Left ventricle myocardium inferior (tissue), 1 donor: Measurements from ENCODE around the gene CDH20. TPM values are rescaled to one million over a fixed set of nuclear protein-coding genes. Genes with fewer than 3 reads are reported as not detected.

Experiments used
- DNase-seq: peaks from one replicate; pipeline ENCODE4 v3.0.0-alpha.2; 2020
- H3K27ac ChIP-seq: fragments of 200-600 bp; replicated peaks from 2 replicates; pipeline ENCODE4 v1.8.0; 2021
- H3K27me3 ChIP-seq: fragments of 200-600 bp; 2 replicates; pipeline ENCODE4 v1.8.0; 2021; ENCODE audit warnings: low read depth
- H3K36me3 ChIP-seq: fragments of 200-600 bp; 2 replicates; pipeline ENCODE4 v1.8.0; 2021
- H3K4me1 ChIP-seq: fragments of 200-600 bp; 2 replicates; pipeline ENCODE4 v1.8.0; 2021
- H3K4me3 ChIP-seq: fragments of 200-600 bp; 2 replicates; pipeline ENCODE4 v1.8.0; 2021; ENCODE audit warnings: mild to moderate bottlenecking, moderate library complexity
- H3K9me3 ChIP-seq: fragments of 200-600 bp; replicated peaks from 2 replicates; pipeline ENCODE4 v1.8.0; 2021
- intact Hi-C: fragments of 100-400 bp; cut with micrococcal nuclease; formaldehyde crosslinking; loops from one replicate; pipeline ENCODE4 v1.11.0; 2022
- total RNA-seq: library from RNA; stranded (reverse); fragmentation: NEBNext Ultra II Directional; extraction: Animal tissue kit (Norgen Biotek cat#: 25700); gene quantifications from one replicate; pipeline ENCODE4 v1.2.1, GENCODE V29; 2021
- TF ChIP-seq, protein P1 (sequence below): fragments of 200-600 bp; IDR thresholded peaks from 2 replicates; pipeline ENCODE4 v1.8.0; 2021; ENCODE audit warnings: antibody characterized with exemption, mild to moderate bottlenecking, borderline replicate concordance
- donor health status: DM: no; HTN: yes; CAD: no; lungs with severe emphysema.

CDH20 gene
- total RNA-seq, 1 donor from 2014 or later: not detected

GRCh38 chr18:61578846-61579245 lies 245.6 kb downstream of the CDH20 start:
- Histone ChIP-seq H3K27ac (peak overlapping the region; percentile 45), H3K4me1 (peaks cover 42% of the 10 kb centered on the region), H3K36me3 (no peaks in the 10 kb centered on the region), H3K27me3 (no peaks in the 10 kb centered on the region), H3K9me3 (no peaks in the 10 kb centered on the region), H3K4me3 (no peak overlapping the region)
- TF ChIP-seq, protein P1, sequence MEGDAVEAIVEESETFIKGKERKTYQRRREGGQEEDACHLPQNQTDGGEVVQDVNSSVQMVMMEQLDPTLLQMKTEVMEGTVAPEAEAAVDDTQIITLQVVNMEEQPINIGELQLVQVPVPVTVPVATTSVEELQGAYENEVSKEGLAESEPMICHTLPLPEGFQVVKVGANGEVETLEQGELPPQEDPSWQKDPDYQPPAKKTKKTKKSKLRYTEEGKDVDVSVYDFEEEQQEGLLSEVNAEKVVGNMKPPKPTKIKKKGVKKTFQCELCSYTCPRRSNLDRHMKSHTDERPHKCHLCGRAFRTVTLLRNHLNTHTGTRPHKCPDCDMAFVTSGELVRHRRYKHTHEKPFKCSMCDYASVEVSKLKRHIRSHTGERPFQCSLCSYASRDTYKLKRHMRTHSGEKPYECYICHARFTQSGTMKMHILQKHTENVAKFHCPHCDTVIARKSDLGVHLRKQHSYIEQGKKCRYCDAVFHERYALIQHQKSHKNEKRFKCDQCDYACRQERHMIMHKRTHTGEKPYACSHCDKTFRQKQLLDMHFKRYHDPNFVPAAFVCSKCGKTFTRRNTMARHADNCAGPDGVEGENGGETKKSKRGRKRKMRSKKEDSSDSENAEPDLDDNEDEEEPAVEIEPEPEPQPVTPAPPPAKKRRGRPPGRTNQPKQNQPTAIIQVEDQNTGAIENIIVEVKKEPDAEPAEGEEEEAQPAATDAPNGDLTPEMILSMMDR: no peak
- DNase-seq: no peak
- intact Hi-C loops: loop anchor here (10.0 kb wide), 1 partner anchor 326 kb away; no protein-coding TSS in a partner anchor

DNA sequence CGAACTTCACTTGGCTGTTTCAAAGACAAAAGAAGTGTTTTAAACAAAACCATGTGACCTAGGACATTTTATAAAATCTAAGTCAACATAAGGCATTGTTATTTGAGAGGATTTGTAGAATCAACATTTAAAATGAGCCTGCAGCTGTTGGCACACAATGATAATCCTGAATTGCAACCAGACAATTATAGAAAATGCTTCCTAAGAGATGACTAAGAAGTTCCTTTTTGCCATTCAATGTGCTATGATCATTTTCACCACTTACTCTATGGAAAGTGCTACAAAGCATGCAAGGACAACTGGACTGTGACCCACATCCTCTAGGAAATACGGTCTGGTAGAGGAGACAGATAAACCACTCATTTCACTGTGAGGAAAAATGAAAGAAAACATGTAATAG lies 246.4 kb downstream of the CDH20 start:
- no peaks in the 10 kb centered on the region for H3K27me3 ChIP-seq
- TF ChIP-seq, protein P1: no peak
- peaks cover 45% of the 10 kb centered on the region for H3K4me1 ChIP-seq
- intact Hi-C loops: loop anchor here (10.0 kb wide), 1 partner anchor 325 kb away; no protein-coding TSS in a partner anchor
- peak overlapping the region; percentile 45 for H3K27ac ChIP-seq
- no peak overlapping the region for H3K4me3 ChIP-seq
- no peaks in the 10 kb centered on the region for H3K36me3 ChIP-seq
- no peaks in the 10 kb centered on the region for H3K9me3 ChIP-seq
- DNase-seq: no peak

DNA sequence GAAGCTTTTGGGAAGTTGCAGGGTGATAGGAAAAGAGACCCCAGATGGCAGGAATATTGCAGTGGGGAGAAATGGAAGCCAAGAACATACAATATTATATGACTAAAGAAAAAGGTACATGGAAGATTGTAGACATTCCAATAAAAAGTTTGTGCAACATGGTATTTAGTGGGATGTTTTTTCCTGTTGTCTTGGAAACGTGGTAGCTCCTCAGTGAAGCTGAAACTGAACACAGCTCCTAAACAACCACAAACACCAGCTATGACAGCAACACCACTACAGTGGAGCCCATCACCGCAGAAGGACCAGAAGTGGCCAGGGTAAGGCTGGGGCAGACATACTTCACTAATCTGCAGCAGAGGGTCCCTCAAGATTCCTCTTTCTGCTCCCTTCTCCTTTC lies 246.8 kb downstream of the CDH20 start:
- H3K27me3 ChIP-seq: no peaks in the 10 kb centered on the region
- TF ChIP-seq, protein P1: no peak
- H3K4me1 ChIP-seq: peaks cover 50% of the 10 kb centered on the region
- no peak for DNase-seq
- H3K9me3 ChIP-seq: no peaks in the 10 kb centered on the region
- no peak overlapping the region for H3K4me3 ChIP-seq
- H3K27ac ChIP-seq: no peak overlapping the region
- H3K36me3 ChIP-seq: no peaks in the 10 kb centered on the region
- intact Hi-C loops: no loop called here

- intact Hi-C loops: no loop called here
- Histone ChIP-seq H3K27me3 (no peaks in the 10 kb centered on the region), H3K4me1 (peaks cover 51% of the 10 kb centered on the region), H3K4me3 (peak overlapping the region; percentile 67), H3K36me3 (no peaks in the 10 kb centered on the region), H3K9me3 (no peaks in the 10 kb centered on the region), H3K27ac (peak overlapping the region; percentile 81)
- TF ChIP-seq, protein P1: no peak
- peak; percentile 81 for DNase-seq
Observed at GRCh38 chr18:61581578-61582201, 248.5 kb downstream of the CDH20 start.

DNA sequence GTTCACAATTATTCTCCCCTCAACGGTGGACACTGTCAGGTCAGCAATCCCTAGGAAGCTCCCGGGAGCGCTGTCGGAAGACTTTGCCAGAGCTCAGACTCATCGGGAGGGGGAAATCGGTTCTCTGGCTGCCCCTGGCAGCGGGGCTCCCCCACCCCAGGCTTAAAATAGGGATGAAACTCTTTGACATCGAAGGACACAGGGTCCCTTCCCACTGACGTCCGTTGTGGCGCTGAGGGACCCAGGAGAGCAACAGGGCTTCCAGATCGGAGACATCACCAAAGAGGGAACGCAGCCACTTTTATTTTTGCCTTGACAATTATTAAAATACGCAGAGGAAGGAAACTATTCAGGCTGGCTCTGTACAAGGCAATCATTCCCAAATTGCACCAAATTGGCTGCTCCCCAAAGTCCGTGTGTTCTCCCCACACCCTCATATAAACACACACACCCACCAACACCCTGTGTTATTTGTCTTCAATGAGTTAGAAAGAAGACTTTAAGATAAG lies 249.0 kb downstream of the CDH20 start:
- Histone ChIP-seq H3K4me3 (peak overlapping the region; percentile 67), H3K9me3 (no peaks in the 10 kb centered on the region), H3K27me3 (no peaks in the 10 kb centered on the region), H3K4me1 (peaks cover 57% of the 10 kb centered on the region), H3K36me3 (no peaks in the 10 kb centered on the region), H3K27ac (peak overlapping the region; percentile 81)
- intact Hi-C loops: no loop called here
- DNase-seq: peak; percentile 45
- TF ChIP-seq, protein P1: no peak
